ENCODE results near the gene BCAT1. TPM values are rescaled to one million over a fixed set of nuclear protein-coding genes. Genes with fewer than 3 reads are reported as not detected.

Gene BCAT1
- total and polyA plus RNA-seq, 2 experiments from 2014 or later: 60.6 to 72.1 TPM

GRCh38 chr12:24823808-24824515, 124.9 kb downstream of the BCAT1 start:
- H3K27ac ChIP-seq: no peak overlapping the region
- in situ Hi-C loops (cut with MboI): no loop called here
- H3K4me3 ChIP-seq: no peak overlapping the region
- 64 to 76% methylated on average over 5 of the region's 5 CpGs for WGBS, 2 experiments (ENCODE audit: low coverage in 1 of 2, low lambda C conversion rate in 2 of 2, missing lambda C conversion rate in 2 of 2)
- no peak for DNase-seq
- peaks cover 26% of the 10 kb centered on the region for H3F3A ChIP-seq (ENCODE audit: insufficient read depth)
- TF ChIP-seq EZH2 (IDR thresholded peaks at IDR 0.05; ENCODE audit: insufficient read depth, poor library complexity, severe bottlenecking) (no peak), EZH2phosphoT487 (IDR thresholded peaks at IDR 0.05; ENCODE audit: insufficient read depth, low read depth) (no peak)
- H4K20me1 ChIP-seq (ENCODE audit: insufficient read depth): no peaks in the 10 kb centered on the region
- H3K9me3 ChIP-seq (ENCODE audit: low read depth): no peaks in the 10 kb centered on the region
- no peaks in the 10 kb centered on the region for H3K9me2 ChIP-seq (ENCODE audit: insufficient read depth)
- H3K4me1 ChIP-seq (ENCODE audit: insufficient read depth): peaks cover 19% of the 10 kb centered on the region
- no peaks in the 10 kb centered on the region for H3K79me2 ChIP-seq (ENCODE audit: insufficient read depth)
- no peak overlapping the region for H2AFZ ChIP-seq
- H3K4me2 ChIP-seq (ENCODE audit: unreplicated experiment): no peak overlapping the region
- peaks cover 35% of the 10 kb centered on the region for H3K36me3 ChIP-seq (ENCODE audit: low read depth)
- no peak overlapping the region for H3K9ac ChIP-seq
- H3K27me3 ChIP-seq (replicated peaks; ENCODE audit: insufficient read depth): no peaks in the 10 kb centered on the region

- Histone ChIP-seq H3K27ac (peak overlapping the region; percentile 46), H3K9ac (peak overlapping the region; percentile 17; the same call in 1 of the 2 replicates), H3K79me2 (ENCODE audit: insufficient read depth) (no peaks in the 10 kb centered on the region), H3F3A (ENCODE audit: insufficient read depth) (peaks cover 26% of the 10 kb centered on the region), H3K9me2 (ENCODE audit: insufficient read depth) (no peaks in the 10 kb centered on the region), H3K4me1 (ENCODE audit: insufficient read depth) (peaks cover 19% of the 10 kb centered on the region), H3K27me3 (replicated peaks; ENCODE audit: insufficient read depth) (no peaks in the 10 kb centered on the region), H3K36me3 (ENCODE audit: low read depth) (peaks cover 27% of the 10 kb centered on the region), H3K4me3 (no peak overlapping the region), H2AFZ (no peak overlapping the region), H4K20me1 (ENCODE audit: insufficient read depth) (no peaks in the 10 kb centered on the region), H3K9me3 (ENCODE audit: low read depth) (no peaks in the 10 kb centered on the region), H3K4me2 (ENCODE audit: unreplicated experiment) (peak overlapping the region; percentile 51)
- in situ Hi-C loops (cut with MboI): no loop called here
- TF ChIP-seq EZH2 (IDR thresholded peaks at IDR 0.05; ENCODE audit: insufficient read depth, poor library complexity, severe bottlenecking) (no peak), EZH2phosphoT487 (IDR thresholded peaks at IDR 0.05; ENCODE audit: insufficient read depth, low read depth) (no peak)
- DNase-seq: peak; percentile 76
- 43 to 49% methylated on average over 5 of the region's 5 CpGs for WGBS, 2 experiments (ENCODE audit: low coverage in 1 of 2, low lambda C conversion rate in 2 of 2, missing lambda C conversion rate in 2 of 2)
Observed at GRCh38 chr12:24822121-24822899, 126.6 kb downstream of the BCAT1 start.

- 44 to 48% methylated on average over 3 of the region's 3 CpGs for WGBS, 2 experiments (ENCODE audit: low coverage in 1 of 2, low lambda C conversion rate in 2 of 2, missing lambda C conversion rate in 2 of 2)
- Histone ChIP-seq H3K4me2 (ENCODE audit: unreplicated experiment) (peak overlapping the region; percentile 51), H2AFZ (no peak overlapping the region), H3K4me1 (ENCODE audit: insufficient read depth) (peaks cover 19% of the 10 kb centered on the region), H3F3A (ENCODE audit: insufficient read depth) (peaks cover 26% of the 10 kb centered on the region), H4K20me1 (ENCODE audit: insufficient read depth) (no peaks in the 10 kb centered on the region), H3K27me3 (replicated peaks; ENCODE audit: insufficient read depth) (no peaks in the 10 kb centered on the region), H3K27ac (peak overlapping the region; percentile 46), H3K9me3 (ENCODE audit: low read depth) (no peaks in the 10 kb centered on the region), H3K9ac (peak overlapping the region; percentile 17; the same call in 1 of the 2 replicates), H3K79me2 (ENCODE audit: insufficient read depth) (no peaks in the 10 kb centered on the region), H3K9me2 (ENCODE audit: insufficient read depth) (no peaks in the 10 kb centered on the region), H3K4me3 (no peak overlapping the region), H3K36me3 (ENCODE audit: low read depth) (peaks cover 29% of the 10 kb centered on the region; the same call in 1 of the 2 replicates)
- TF ChIP-seq EZH2 (IDR thresholded peaks at IDR 0.05; ENCODE audit: insufficient read depth, poor library complexity, severe bottlenecking): no peak
- TF ChIP-seq EZH2phosphoT487 (IDR thresholded peaks at IDR 0.05; ENCODE audit: insufficient read depth, low read depth): no peak
- peak; percentile 63 for DNase-seq
- in situ Hi-C loops (cut with MboI): no loop called here
Observed at GRCh38 chr12:24821691-24822090, 127.2 kb downstream of the BCAT1 start.

- Histone ChIP-seq H3K4me2 (ENCODE audit: unreplicated experiment) (no peak overlapping the region), H3K27ac (no peak overlapping the region)
- 63 to 70% methylated on average over 5 of the region's 5 CpGs for WGBS, 2 experiments (ENCODE audit: low coverage in 1 of 2, low lambda C conversion rate in 2 of 2, missing lambda C conversion rate in 2 of 2)
Observed at GRCh38 chr12:24820872-24821271, 128.0 kb downstream of the BCAT1 start.

More at GRCh38 chr12:24820872-24821271, 128.0 kb downstream of the BCAT1 start:
- Histone ChIP-seq H3K27me3 (replicated peaks; ENCODE audit: insufficient read depth) (no peaks in the 10 kb centered on the region), H3K9me3 (ENCODE audit: low read depth) (no peaks in the 10 kb centered on the region), H3F3A (ENCODE audit: insufficient read depth) (peaks cover 26% of the 10 kb centered on the region), H3K9ac (no peak overlapping the region), H3K79me2 (ENCODE audit: insufficient read depth) (no peaks in the 10 kb centered on the region), H3K4me3 (no peak overlapping the region), H4K20me1 (ENCODE audit: insufficient read depth) (no peaks in the 10 kb centered on the region), H3K9me2 (ENCODE audit: insufficient read depth) (no peaks in the 10 kb centered on the region), H2AFZ (no peak overlapping the region), H3K4me1 (ENCODE audit: insufficient read depth) (peaks cover 19% of the 10 kb centered on the region), H3K36me3 (ENCODE audit: low read depth) (peaks cover 22% of the 10 kb centered on the region; the same call in 1 of the 2 replicates)
- in situ Hi-C loops (cut with MboI): no loop called here
- peak; percentile 59 for DNase-seq
- TF ChIP-seq EZH2phosphoT487 (IDR thresholded peaks at IDR 0.05; ENCODE audit: insufficient read depth, low read depth) (no peak), EZH2 (IDR thresholded peaks at IDR 0.05; ENCODE audit: insufficient read depth, poor library complexity, severe bottlenecking) (no peak)

All from GM23248 (cell line).